B cell (primary cell): Measurements from ENCODE around the gene SPIB. TPM values are rescaled to one million over a fixed set of nuclear protein-coding genes. Genes with fewer than 3 reads are reported as not detected.

Source experiments
- ATAC-seq: fragments of 200-7000 bp; cut with Tn5 transposase; one replicate; pipeline ENCODE4 v1.10.0; 2021; ENCODE audit warnings: low read depth, mild to moderate bottlenecking, moderate number of reproducible peaks, moderate library complexity
- CTCF ChIA-PET: fragments of 350-600 bp; sonication (Branson Sonifier 250); formaldehyde crosslinking; loops from one replicate; lab custom pipeline; 2021; ENCODE audit warnings: antibody characterized with exemption, inconsistent platforms; lab: Charles Lee
- POLR2A ChIA-PET: fragments of 350-600 bp; sonication (Branson Sonifier 250); formaldehyde crosslinking; loops from one replicate; lab custom pipeline; 2021; ENCODE audit warnings: antibody characterized with exemption; lab: Charles Lee
- DNase-seq: peaks from one replicate; pipeline ENCODE4 v3.0.0; 2013
- H2AFZ ChIP-seq: 2 replicates; pipeline ENCODE4 v1.6.1; 2012; ENCODE audit warnings: mild to moderate bottlenecking, low read depth, low read length; ENCODE audit not compliant: insufficient read depth, poor library complexity, severe bottlenecking
- H3K27ac ChIP-seq, 2 donors: 1 replicate in 1 of 2; 2 replicates in 1 of 2; pipeline ENCODE4 v1.5.1; 2012 to 2013; ENCODE audit warnings: low read length in 2 of 2, mild to moderate bottlenecking in 2 of 2, moderate library complexity in 1 of 2
- H3K27me3 ChIP-seq, 4 experiments: fragments of 200-600 bp in 1 of 4; sonication (generic) in 1 of 4; replicated peaks in 1 of 4; 1 replicate in 2 of 4; 2 replicates in 2 of 4; pipeline versions ENCODE4 v1.6.1 to v1.7.0; 2013 to 2016; ENCODE audit warnings: low read length in 3 of 4, mild to moderate bottlenecking in 2 of 4, mixed read lengths in 1 of 4, moderate library complexity in 1 of 4; ENCODE audit not compliant: insufficient read depth in 4 of 4, control insufficient read depth in 3 of 4; ENCODE audit errors: control extremely low read depth in 1 of 4
- H3K36me3 ChIP-seq, 2 experiments: replicated peaks in 1 of 2; 1 replicate in 1 of 2; 2 replicates in 1 of 2; pipeline versions ENCODE4 v1.6.1 to v1.7.1; 2013; ENCODE audit warnings: low read length in 1 of 2; ENCODE audit not compliant: insufficient read depth in 2 of 2, control insufficient read depth in 1 of 2; ENCODE audit errors: control extremely low read depth in 1 of 2, extremely low read depth in 1 of 2
- H3K4me1 ChIP-seq, 2 donors: fragments of 200-600 bp in 1 of 2; sonication (generic) in 1 of 2; 1 replicate in 1 of 2; 2 replicates in 1 of 2; pipeline versions ENCODE4 v1.5.1 to v1.6.1; 2013 to 2017; ENCODE audit warnings: low read length in 2 of 2; ENCODE audit not compliant: control insufficient read depth in 2 of 2, insufficient read depth in 2 of 2
- H3K4me2 ChIP-seq: replicated peaks from 2 replicates; pipeline ENCODE3; 2012; ENCODE audit warnings: mild to moderate bottlenecking, low read depth, low read length; ENCODE audit not compliant: poor library complexity, severe bottlenecking
- H3K4me3 ChIP-seq, 5 experiments: fragments of 200-600 bp in 1 of 5; sonication (generic) in 1 of 5; 1 replicate in 3 of 5; 2 replicates in 2 of 5; pipeline versions ENCODE4 v1.5.1 to v1.7.0; 2011 to 2016; ENCODE audit warnings: low read length in 4 of 5, mild to moderate bottlenecking in 4 of 5, low read depth in 2 of 5, control low read depth in 1 of 5, moderate library complexity in 1 of 5; ENCODE audit not compliant: insufficient read depth in 1 of 5; ENCODE audit errors: control extremely low read depth in 1 of 5, extremely low read depth in 1 of 5
- H3K79me2 ChIP-seq: fragments of 200-600 bp; sonication (generic); one replicate; pipeline ENCODE4 v1.6.0; 2016; ENCODE audit warnings: low read length; ENCODE audit not compliant: control insufficient read depth, insufficient read depth
- H3K9ac ChIP-seq: fragments of 200-600 bp; sonication (generic); 2 replicates; pipeline ENCODE4 v1.6.1; 2017; ENCODE audit warnings: mild to moderate bottlenecking, low read length, moderate library complexity
- H3K9me3 ChIP-seq, 3 donors: one replicate each; pipeline versions ENCODE4 v1.6.1 to v1.7.1; 2013; ENCODE audit warnings: low read length in 2 of 3; ENCODE audit not compliant: control insufficient read depth in 2 of 3, insufficient read depth in 1 of 3; ENCODE audit errors: control extremely low read depth in 1 of 3
- H4K20me1 ChIP-seq: 2 replicates; pipeline ENCODE4 v1.6.0; 2012; ENCODE audit warnings: mild to moderate bottlenecking, low read length; ENCODE audit not compliant: insufficient read depth, control insufficient read depth, poor library complexity, severe bottlenecking
- H3K27ac Mint-ChIP-seq: one replicate; pipeline ENCODE4 v1.8.0; 2021; ENCODE audit warnings: mixed read lengths
- H3K27me3 Mint-ChIP-seq: one replicate; pipeline ENCODE4 v1.8.0; 2021; ENCODE audit warnings: mixed read lengths
- H3K4me1 Mint-ChIP-seq: one replicate; pipeline ENCODE4 v1.8.0; 2021; ENCODE audit warnings: mixed read lengths
- H3K4me3 Mint-ChIP-seq: one replicate; pipeline ENCODE4 v1.8.0; 2021; ENCODE audit warnings: mixed read lengths
- H3K9me3 Mint-ChIP-seq: one replicate; pipeline ENCODE4 v1.8.0; 2022; ENCODE audit warnings: mixed read lengths; ENCODE audit not compliant: insufficient read depth
- CTCF ChIP-seq: fragments of 200-600 bp; IDR thresholded peaks from one replicate; pipeline ENCODE4 v1.8.0; 2022; ENCODE audit warnings: antibody characterized with exemption, mild to moderate bottlenecking
- EZH2 ChIP-seq: IDR thresholded peaks from 2 replicates; pipeline ENCODE4 v1.6.1; 2012; ENCODE audit warnings: borderline replicate concordance, low read depth, mild to moderate bottlenecking, moderate library complexity, low read length; ENCODE audit not compliant: insufficient read depth, poor library complexity, severe bottlenecking
- WGBS: methylation state at CpG from one replicate; pipeline ENCODE4 v1.1.5; 2013; ENCODE audit warnings: missing lambda C conversion rate; ENCODE audit not compliant: insufficient coverage; 5-methylcytosine and 5-hydroxymethylcytosine counted together
- intact Hi-C: fragments of 100-400 bp; cut with micrococcal nuclease; formaldehyde crosslinking; loops from one replicate; pipeline ENCODE4 v1.10.0; 2022
- polyA plus RNA-seq: library from polyadenylated mRNA; depleted of rRNA; stranded (reverse); fragments of >200 nt; gene quantifications from 2 replicates; pipeline ENCODE4 v1.2.3, GENCODE V29; 2012
- total RNA-seq, 2 donors: library from RNA; stranded (reverse); fragments of 120-200 nt in 1 of 2; gene quantifications; 1 replicate in 1 of 2; 2 replicates in 1 of 2; pipeline versions ENCODE4 v1.2.3 to v1.2.4, GENCODE V29; 2013 to 2022

The SPIB gene
- total and polyA plus RNA-seq, 2 donors (not counting 1 experiment from before 2014, with no cell fraction given), result 183 to 205 TPM

- WGBS, result 0% methylated on average over 4 of the region's 8 CpGs
- H4K20me1 ChIP-seq, result peaks cover 55% of the 10 kb centered on the region
- ATAC-seq (peak; percentile 1), DNase-seq (peak; percentile 69)
- peak overlapping the region; percentile 97 to 98 for H3K27ac ChIP-seq
- Mint-ChIP-seq H3K4me1 (peaks cover 68% of the 10 kb centered on the region), H3K4me3 (peak overlapping the region; percentile 94), H3K27ac (peak overlapping the region; percentile 90), H3K9me3 (no peaks in the 10 kb centered on the region), H3K27me3 (no peaks in the 10 kb centered on the region)
- peaks cover 0 to 39% of the 10 kb centered on the region in 2 experiments for H3K36me3 ChIP-seq
- H3K9me3 ChIP-seq, result no peaks in the 10 kb centered on the region
- H2AFZ ChIP-seq, result peak overlapping the region; percentile 41
- H3K4me2 ChIP-seq, result peak overlapping the region; percentile 97
- H3K9ac ChIP-seq, result peak overlapping the region; percentile 97
- peak overlapping the region; percentile 83 to 98 (median 87) for H3K4me3 ChIP-seq
- peaks cover 68% of the 10 kb centered on the region for H3K79me2 ChIP-seq
- ChIA-PET POLR2A (interaction anchor here (1.5 to 6.4 kb wide), 7 partner anchors 10 to 87 kb away, joined by 5 to 96 read pairs (median 8); partner anchors contain the start of genes MYBPC2, NR1H2 and POLD1), CTCF (interaction anchor here (1.0 to 7.3 kb wide), 3 partner anchors 8 to 42 kb away, joined by 5 to 36 read pairs (median 6); no protein-coding TSS in a partner anchor)
- intact Hi-C loops, result loop anchor here (5.0 kb wide), 1 partner anchor 77 kb away; no protein-coding TSS in a partner anchor
- H3K4me1 ChIP-seq, result peaks cover 60 to 79% of the 10 kb centered on the region in 2 donors
- H3K27me3 ChIP-seq, result no peaks in the 10 kb centered on the region
- no peak for TF ChIP-seq EZH2
- no peak for TF ChIP-seq CTCF
These were observed 870 bp downstream of the SPIB start for GRCh38 chr19:50419580-50420035.

DNA sequence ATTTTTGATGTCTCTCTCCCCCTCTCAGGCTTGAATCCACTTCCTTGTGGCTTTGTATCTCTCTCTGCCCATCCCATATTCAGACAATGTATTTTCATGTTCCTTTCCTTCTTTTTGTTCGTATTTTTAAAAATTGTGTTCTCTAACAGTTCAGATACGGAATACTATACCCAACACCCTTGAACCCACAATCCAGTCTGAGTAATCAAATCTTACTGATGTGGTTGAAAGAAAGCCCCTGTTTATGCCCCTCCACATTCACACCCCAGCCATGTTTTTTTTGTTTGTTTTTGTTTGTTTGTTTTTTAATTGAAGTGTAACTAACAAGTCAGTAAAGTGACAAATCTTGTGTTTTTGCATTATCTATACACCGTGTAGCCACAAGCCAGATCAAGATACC is 1.4 kb downstream of the SPIB start:
- TF ChIP-seq CTCF, result no peak
- no peak for TF ChIP-seq EZH2
- H3K27ac Mint-ChIP-seq, result peak overlapping the region; percentile 90
- H3K4me3 Mint-ChIP-seq, result peak overlapping the region; percentile 94

More for the DNA sequence above, 1.4 kb downstream of the SPIB start:
- Histone ChIP-seq H3K9me3 (no peaks in the 10 kb centered on the region), H3K36me3 (peaks cover 0 to 41% of the 10 kb centered on the region in 2 experiments), H3K4me2 (peak overlapping the region; percentile 97), H3K79me2 (peaks cover 68% of the 10 kb centered on the region), H3K27ac (peak overlapping the region; percentile 97 to 98), H3K4me1 (peaks cover 55 to 74% of the 10 kb centered on the region in 2 donors), H2AFZ (no peak overlapping the region), H3K4me3 (peak overlapping the region; percentile 75 to 98 (median 87)), H4K20me1 (peaks cover 57% of the 10 kb centered on the region), H3K27me3 (no peaks in the 10 kb centered on the region), H3K9ac (peak overlapping the region; percentile 97)
- H3K4me1 Mint-ChIP-seq, result peaks cover 64% of the 10 kb centered on the region
- H3K9me3 Mint-ChIP-seq, result no peaks in the 10 kb centered on the region
- intact Hi-C loops, result no loop called here
- H3K27me3 Mint-ChIP-seq, result no peaks in the 10 kb centered on the region
- no CpG with 5 or more reads among the region's 3 CpGs for WGBS
- CTCF ChIA-PET, result interaction anchor here (2.0 to 7.3 kb wide), 2 partner anchors 10 to 41 kb away, joined by 6 to 36 read pairs; no protein-coding TSS in a partner anchor
- POLR2A ChIA-PET, result interaction anchor here (1.6 to 6.4 kb wide), 5 partner anchors 10 to 79 kb away, joined by 5 to 96 read pairs (median 15); partner anchors contain the start of genes MYBPC2, NR1H2 and POLD1
- ATAC-seq (no peak), DNase-seq (no peak)
